GM18519 (cell line): Measurements from ENCODE around the gene C13orf46.
"Not testable (repeated sequence)": the region's sequence is repeated elsewhere in the genome, so short reads cannot be mapped to it uniquely, and the experiment has no call there.

Experiments
- ATAC-seq: cut with Tn5 transposase; IDR thresholded peaks from one replicate; pipeline ENCODE4 v1.9.1; 2021; ENCODE audit warnings: mild to moderate bottlenecking, moderate library complexity; ENCODE audit not compliant: unreplicated experiment, low FRiP score

The C13orf46 gene

DNA sequence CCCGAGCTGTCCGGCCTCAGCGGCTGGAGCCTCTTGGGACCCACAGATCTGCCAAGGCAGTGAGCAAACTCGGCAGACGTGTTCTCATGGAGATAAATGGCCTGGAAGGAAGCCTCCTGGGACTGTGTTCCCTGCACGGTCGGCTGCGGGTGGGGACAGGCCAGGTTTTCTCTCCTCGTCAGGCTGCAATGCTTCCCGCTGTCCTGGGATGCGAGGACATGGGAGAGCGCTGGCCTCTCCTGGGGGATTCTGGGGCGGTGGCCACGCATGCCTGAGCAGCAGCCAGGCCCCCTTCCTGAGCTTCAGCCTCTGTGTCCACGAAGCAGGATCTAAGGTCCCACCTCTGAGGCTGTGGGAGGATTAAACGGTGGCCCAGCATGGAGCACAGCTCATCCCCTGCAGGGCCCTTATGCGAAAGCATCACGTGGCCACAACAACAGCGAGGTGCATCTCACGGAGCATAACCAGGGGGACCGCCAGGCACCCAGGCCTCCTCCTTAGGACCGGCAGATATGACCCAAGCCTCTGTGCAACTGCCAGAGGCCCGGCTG lies 21.2 kb upstream of the C13orf46 start:
- no peak for ATAC-seq

DNA sequence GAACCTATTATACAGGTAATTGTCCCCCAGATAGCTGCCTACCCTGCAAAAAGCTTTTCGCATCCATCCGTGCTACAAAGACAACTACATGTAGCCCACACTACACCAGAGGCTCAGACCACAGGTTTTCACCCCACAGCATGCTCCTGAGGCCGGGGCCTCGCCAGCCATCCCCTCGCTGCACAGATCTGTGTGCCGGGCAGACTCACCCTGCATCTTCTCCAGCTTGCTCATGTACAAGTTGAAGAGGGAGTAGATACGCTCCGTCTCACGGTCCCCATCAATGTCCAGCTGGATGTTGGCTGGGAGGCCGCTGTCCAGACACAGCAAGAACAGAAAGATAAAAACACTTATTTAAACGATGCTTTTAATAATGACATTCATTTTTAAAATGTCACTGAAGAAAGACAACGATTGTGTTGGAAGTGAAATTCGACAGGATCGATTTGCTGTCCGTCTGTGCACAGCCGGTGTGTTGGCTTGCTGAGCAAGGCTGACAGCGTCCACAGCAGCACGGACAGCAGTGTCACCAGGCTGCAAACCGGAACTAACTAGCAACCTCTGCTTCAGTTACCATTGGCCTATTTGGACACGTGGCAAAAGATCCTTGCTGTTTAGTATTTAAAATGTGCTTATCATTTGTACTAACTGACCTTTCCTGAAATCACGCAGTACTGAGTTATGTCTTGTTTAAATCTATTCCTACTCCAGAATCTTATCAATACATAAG lies 18.6 kb upstream of the C13orf46 start:
- no peak for ATAC-seq

DNA sequence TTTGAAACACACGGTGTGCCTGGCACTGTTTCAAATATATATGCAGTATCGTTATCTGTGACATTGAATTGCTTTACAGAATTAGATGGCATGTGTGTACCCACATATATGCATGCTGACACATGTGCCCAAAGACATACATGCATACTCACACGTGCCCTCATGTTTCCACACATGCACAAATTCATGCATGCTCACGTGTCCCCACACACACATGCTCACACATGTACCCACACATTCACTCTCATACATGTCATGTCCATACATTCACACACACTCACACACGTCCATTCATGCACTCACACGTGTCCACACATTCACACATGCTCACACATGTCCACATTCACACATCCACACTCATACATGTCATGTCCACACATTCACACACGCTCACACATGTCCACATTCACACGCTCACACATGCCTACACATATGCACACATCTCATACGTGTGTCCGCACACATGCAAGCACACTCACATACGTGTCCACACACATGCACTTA lies 17.9 kb upstream of the C13orf46 start:
- ATAC-seq = no peak

DNA sequence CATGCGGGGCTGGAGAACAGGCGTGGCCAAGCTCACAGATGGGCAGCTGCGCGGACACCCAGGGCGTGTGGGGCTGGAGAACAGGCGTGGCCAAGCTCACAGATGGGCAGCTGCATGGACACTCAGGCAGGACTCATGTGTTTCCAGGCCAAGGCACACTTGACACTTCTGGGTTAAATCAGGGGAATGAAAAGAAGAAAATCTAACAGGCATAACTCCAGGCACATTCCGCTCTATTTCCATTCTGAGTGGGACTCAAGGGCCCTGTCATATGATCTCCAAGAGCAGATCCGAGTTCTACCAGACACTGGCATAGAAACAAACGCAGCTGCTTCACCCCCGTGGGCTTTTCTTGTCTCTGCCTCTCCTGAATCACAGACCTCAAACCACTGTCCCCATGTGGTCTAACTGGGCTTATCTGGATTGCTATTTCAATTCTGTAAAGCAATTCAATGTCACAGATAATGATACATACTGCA lies 17.4 kb upstream of the C13orf46 start:
- ATAC-seq = no peak

DNA sequence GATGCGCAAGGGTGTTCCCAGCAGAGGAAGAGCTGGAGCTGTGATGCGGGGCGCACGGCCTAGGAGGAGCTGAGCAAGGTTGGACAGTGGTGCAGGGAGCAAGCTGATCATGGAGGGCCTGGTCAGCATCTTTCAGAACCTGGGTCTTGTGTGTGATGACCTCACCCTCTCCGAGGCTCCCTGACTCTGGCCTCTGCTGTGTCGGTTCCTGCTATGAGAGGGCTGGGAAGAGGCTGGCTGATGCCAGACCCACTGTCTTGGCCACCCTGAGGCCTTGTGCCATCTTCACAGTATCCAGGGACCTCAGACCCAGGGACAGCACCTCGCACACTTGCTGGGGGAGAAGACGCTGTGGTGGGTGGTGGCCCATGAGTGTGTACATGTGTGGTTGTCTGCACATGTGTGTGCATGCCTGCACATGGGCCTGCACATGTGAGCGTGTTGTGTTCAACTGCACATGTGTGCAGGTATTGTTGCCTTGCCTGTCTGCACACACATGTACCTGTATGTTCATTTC lies 16.5 kb upstream of the C13orf46 start:
- ATAC-seq = no peak

DNA sequence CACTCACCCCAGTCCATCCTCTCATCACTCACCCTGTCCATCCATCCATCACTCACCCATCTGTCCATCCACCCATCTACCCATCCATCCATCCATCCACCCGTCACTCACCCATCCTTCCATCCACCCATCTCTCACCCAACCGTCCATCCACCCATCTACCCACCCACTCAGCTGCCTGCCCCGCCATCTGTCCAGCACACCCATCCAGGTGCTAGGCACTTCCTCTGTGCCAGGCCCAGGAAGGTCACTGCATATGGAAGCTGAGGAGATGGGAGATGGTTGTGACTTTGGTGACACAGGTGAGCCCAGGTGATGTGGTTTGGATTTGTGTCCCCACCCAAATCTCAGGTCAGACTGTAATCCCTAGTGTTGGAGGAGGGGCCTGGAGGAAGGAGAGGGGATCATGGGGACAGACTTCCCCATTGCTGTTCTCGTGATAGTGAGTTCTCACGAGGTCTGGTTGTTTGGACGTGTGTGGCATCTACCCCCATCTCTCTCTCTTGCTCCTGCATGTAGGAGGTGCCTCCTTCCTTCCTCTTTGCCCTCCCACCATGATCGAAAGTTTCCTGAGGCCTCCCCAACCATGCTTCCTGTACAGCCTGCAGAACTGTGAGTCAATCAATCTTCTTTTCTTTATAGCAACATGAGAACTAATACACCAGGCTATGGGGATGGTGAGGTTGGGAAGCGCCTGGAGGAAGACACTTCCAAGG lies 15.9 kb upstream of the C13orf46 start:
- no peak for ATAC-seq

DNA sequence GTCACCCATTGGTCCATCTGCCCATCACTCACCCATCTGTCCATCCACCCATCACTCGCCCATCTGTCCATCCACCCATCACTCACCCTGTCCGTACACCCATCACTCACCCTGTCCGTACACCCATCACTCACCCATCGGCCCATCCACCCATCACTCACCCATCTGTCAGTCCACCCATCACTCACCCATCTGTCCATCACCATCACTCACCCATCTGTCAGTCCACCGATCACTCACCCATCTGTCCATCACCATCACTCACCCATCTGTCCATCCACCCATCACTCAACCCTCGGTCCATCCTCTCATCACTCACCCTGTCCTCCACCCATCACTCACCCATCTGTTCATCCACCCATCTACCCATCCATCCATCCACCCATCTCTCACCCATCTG lies 15.0 kb upstream of the C13orf46 start:
- ATAC-seq = not testable (repeated sequence)

DNA sequence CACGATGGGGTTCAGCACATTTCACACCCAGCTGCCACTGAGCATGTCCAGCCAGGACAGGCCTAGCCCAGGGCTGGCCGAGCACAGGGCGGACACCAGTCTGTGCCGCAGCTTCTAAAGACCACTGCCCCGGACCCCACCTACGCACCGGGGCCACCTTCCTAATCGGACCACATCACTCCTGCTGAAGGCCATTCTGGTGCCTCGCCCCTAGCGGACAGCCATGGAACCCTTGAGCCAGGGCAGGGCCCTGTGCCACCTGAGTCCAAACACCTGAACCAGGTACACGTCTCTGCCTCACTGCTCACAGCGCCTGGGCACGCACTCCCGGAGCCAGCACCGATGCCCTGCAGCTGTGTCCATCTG lies 8.4 kb upstream of the C13orf46 start:
- no peak for ATAC-seq

DNA sequence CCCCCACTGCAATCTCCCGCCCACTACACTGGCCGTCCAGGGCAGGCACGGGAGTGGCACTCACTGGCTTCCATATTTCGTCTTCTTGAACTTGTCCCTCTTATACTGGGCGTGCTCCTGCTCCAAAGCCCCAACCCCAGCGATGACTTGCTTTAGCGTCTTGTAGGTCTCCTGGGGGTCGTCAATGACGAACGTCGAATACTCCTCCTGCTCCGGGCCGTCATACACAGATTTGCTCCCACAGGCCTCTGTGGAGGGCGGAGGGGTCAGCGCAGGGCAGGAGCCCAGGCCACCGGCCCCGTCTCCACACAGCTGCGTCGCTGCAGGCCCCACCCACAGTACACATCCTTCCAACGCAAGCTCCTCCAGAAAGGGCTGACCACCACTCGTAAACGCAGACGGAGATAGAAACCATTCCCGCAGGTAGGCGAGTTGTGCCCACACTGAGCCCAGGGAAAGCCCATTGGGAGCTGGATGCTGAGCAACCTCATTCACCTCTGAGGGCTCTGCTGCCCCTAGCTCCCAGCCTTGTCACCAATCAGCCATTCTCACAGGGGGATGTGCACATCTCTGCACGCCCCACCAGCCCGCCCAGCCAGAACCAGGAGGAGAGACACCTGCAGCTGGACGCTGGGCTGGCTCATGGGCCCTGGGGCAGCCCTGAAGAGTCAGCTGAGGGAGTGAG lies 7.9 kb upstream of the C13orf46 start:
- no peak for ATAC-seq

DNA sequence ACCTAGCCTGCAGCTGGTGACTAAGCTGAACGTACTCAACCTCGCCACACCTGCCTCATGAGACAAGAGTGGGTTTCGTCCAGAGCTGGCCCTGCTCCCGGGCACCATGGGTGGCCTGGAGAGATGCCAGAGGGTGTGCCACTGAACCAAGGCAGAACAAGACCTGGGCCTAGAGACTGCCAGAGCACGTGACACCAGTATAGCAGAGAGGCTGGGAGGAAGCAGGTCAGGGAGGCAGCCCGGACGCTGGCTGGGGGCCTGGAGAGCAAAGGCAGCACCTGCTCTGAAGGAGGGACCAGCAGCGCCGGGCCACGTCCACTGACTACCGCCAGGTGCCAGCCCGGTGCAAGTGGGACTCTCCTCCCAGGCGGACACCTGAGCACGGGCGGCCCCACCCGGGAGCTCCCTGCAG lies 7.3 kb upstream of the C13orf46 start:
- no peak for ATAC-seq

DNA sequence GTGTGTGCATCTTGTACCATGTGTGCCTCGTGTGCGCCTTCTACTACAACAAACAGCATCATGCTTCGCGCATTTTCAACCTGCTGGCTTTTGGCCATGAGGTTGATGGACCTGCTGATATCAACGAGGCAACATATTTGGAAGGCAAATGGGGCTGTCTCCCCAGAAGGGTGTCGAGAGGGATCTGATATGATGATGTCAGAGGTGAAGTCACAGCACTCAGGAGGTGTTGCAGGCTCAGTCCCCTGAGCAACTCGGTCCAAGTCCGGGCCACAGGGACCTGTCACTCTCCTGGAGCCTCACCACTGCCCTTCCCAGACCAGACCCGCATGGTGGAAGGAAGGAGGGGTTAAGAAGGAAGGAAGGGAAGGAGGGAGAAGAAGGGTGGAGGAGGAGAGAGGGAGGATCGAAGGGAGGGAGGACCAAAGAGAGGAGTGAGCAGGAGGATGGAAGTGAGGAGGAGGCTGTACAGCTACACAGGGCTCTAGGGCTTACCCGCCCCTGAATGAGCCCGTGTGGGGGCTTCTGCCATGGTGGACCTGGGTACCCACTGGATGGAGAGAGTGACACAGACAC lies 6.7 kb upstream of the C13orf46 start:
- ATAC-seq = no peak

DNA sequence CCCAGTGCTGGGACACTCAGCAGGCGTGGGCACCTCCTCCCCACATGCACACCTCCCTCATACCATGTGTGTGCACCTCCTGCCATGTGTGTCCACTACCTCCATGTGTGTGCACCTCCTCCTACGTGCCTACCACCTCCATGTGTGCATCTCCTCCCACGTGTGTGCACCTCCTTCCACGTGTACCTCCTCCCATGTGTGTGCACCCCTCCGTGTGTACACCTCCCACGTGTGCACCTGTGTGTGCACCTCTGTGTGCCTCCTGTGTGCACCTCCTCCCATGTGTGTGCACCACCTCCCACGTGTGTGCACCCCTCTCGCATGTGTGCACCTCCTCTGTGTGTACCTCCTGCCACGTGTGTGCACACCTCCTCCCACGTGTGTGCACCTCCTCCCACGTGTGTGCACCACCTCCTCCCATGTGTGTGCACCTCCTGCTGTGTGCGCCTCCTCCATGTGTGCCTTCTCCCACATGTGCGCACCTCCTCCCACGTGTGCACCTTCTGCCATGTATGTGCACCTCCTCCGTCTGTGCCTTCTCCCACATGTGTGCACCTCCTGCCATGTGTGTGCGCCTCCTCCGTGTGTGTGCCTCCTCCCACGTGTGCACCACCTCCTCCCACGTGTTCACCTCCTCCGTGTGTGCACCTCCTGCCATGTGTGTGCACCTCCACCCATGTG lies 6.1 kb upstream of the C13orf46 start:
- ATAC-seq = no peak

DNA sequence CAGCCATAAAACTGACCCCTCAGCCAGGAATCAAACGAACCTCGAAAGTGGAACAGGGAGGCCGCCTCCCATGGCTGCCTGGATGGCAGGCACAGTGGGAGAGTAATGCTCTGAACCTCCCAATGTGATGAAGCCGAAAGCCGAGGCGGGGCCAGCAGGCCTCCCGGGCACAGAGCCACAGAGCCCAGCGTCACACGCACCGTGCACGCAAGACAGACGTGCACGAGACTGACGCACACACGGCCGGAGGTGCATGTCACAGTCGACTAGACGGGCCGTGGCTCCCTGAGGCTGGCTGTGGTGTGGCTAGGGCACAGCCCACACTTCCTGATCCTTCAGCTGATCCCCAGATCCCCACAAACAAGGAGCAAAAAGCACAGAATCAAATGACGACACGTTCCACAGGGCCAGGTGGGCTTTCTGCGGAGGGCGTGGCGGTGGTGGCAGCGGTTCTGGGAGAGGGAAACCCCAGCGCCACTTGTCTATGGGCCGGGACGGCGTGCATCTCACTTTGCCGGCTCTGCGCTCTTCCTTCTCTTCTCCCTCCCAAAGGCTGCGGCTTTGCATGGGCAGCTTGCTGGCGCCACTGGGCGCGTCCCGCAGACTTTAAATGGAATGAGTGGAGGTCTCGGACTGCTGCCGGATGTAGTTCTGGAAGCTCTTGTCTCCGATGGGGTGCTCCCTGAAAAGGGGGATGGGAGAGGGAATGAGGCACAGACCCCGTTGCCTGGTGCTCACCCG lies 5.0 kb upstream of the C13orf46 start:
- no peak for ATAC-seq

DNA sequence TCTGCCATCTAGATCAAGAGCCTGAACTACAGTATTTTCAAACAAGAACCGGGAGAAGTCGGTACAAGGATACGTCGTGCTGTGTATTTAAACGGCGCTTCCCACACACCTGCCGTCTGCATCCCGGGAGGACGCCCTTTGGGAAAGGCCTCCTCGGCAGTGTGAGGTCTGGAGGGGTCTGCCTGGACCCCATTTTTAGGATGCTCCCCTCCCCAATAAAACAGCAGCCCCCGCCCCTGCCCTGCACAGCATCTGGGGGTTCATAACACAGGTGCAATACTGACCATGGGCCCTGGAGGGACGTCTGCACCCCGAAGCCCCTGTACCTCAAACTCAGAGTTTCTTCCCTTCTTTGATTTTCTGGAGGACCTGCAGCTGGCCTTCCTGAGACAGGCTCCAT lies 4.1 kb upstream of the C13orf46 start:
- no peak for ATAC-seq

DNA sequence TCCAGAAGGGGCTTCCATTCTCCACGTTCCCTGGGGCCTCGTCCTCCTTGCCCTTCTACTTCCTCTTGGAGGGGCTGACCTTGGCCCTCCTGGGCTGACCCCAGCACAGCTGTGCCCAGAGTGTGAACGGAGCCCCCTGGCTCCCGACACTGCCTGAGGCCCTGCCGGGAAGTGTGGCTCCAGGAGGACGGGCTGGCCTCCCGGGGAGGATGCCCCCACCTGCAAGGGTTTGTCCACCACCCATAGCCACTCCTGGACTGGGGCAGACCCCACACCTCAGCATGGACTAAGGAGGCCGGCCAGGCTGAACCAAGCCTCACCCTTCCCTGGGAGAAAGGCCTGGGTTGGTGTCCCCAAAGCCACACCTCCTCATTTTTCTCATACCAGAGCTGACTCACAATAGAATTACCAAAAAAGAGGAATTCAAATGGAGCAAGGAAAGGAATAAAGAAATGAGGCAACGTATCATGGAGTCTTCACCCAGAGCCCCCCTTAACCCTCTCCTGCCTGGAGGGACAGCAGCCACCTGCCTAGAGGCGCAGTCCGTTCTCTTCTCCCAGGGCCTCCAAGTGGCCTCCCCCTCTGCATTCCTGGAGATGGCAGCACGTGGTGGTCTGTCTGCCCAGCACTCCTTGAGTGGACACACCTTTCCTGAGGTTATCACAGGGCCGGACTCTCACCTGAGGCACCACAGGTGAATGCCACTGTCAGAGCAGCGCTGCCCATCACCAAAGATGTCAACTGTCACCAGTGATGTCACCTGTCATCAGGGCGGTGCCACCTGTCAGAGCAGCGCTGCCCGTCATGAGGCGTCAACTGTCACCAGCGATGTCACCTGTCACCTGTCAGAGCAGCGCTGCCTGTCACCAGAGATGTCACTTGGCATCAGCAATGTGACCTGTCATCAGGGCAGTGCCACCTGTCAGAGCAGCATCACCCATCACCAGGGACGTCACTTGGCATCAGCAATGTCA lies 3.1 kb upstream of the C13orf46 start:
- ATAC-seq = no peak

DNA sequence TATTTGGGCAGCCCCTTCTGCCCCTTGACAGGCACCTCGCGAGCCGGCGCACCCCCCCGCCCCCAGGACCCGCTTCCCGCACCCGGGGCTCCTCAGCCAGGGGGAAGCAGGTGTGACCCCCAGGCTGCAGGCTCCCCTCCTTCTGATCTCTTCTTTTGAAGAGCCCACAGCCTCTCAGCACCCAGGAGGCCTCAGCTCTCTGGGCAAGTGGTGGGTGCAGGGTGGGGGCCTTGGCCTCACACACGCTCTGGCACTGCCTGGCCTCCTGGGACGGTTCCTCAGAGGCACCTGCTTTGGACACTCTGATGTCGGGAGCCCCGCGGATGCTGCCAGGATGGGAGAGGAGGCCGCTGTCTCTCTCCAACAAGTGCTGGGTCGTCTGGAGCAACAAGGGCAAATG lies 1.5 kb upstream of the C13orf46 start:
- ATAC-seq = no peak

DNA sequence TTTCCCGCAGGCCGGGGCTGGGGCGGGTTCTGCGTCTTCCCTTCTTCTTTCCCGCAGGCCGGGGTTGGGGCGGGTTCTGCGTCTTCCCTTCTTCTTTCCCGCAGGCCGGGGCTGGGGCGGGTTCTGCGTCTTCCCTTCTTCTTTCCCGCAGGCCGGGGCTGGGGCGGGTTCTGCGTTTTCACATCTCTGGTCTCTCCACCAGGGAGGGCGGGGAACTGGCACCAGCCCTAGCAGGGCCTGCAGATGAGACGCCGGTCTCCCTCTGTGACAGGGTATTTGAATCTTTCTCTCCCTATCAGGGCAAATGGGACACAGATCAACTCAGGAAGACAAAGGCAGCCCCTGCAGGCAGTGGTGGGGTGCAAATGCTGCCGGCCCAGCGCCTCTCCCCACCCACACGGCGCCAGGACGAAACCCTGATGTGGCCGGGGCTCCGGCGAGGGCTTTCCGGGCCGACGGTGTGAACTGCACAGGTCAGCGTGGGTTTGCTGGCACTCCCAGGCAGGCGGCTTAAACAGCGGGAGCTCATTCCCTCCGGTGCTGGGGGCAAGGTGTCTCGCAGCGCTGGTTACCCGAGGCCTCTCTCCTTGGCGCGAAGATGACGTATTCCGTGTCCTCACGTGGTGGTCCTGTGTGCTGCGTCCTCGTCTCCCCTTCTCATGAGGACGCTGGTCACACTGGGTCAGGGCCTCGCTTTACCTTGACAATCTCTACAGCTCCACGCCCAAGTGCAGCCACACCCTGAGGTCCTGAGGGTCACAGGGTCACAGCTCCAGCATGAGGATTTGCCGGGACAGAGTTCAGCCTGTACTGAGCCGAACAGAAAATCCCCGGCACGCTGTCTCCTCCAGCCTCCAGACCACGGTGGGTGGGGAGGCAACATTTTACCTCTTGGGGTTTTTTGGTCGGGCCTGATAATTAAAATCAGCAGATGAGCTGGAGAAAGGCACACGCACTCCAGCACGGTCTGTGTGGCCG lies 717 bp upstream of the C13orf46 start:
- ATAC-seq = no peak
